Upper lobe of right lung (tissue), 1 donor: Measurements from ENCODE around the gene OR8G1. TPM values are rescaled to one million over a fixed set of nuclear protein-coding genes. Genes with fewer than 3 reads are reported as not detected.

Source experiments
- ATAC-seq: fragments of 200-7000 bp; cut with Tn5 transposase; one replicate; pipeline ENCODE4 v1.9.1; 2020; ENCODE audit warnings: mild to moderate bottlenecking, moderate library complexity
- DNase-seq: peaks from one replicate; pipeline ENCODE4 v3.0.0-alpha.2; 2020
- H3K27ac ChIP-seq: fragments of 200-600 bp; one replicate; pipeline ENCODE4 v1.8.0; 2022
- H3K27me3 ChIP-seq: fragments of 200-600 bp; one replicate; pipeline ENCODE4 v1.8.0; 2022; ENCODE audit warnings: mild to moderate bottlenecking
- H3K36me3 ChIP-seq: fragments of 200-600 bp; one replicate; pipeline ENCODE4 v1.8.0; 2022
- H3K4me1 ChIP-seq: fragments of 200-600 bp; one replicate; pipeline ENCODE4 v1.8.0; 2022
- H3K4me3 ChIP-seq: fragments of 200-600 bp; one replicate; pipeline ENCODE4 v1.8.0; 2022; ENCODE audit warnings: mild to moderate bottlenecking
- H3K9me3 ChIP-seq: fragments of 200-600 bp; one replicate; pipeline ENCODE4 v1.8.0; 2022
- intact Hi-C: fragments of 100-400 bp; cut with DNase I; formaldehyde crosslinking; loops from one replicate; pipeline ENCODE4 v1.11.0; 2022
- total RNA-seq: library from RNA; stranded (reverse); fragmentation: NEBNext Ultra II Directional; extraction: Animal tissue kit (Norgen Biotek cat#: 25700); gene quantifications from one replicate; pipeline ENCODE4 v1.2.1, GENCODE V29; 2021
- TF ChIP-seq, protein P1 (sequence below): fragments of 200-600 bp; IDR thresholded peaks from one replicate; pipeline ENCODE4 v1.8.0; 2022; ENCODE audit warnings: antibody characterized with exemption
- donor health status: DM: no; HTN: yes; CAD: no; lungs with severe emphysema.

The OR8G1 gene
- total RNA-seq, 1 donor from 2014 or later, result not detected

DNA sequence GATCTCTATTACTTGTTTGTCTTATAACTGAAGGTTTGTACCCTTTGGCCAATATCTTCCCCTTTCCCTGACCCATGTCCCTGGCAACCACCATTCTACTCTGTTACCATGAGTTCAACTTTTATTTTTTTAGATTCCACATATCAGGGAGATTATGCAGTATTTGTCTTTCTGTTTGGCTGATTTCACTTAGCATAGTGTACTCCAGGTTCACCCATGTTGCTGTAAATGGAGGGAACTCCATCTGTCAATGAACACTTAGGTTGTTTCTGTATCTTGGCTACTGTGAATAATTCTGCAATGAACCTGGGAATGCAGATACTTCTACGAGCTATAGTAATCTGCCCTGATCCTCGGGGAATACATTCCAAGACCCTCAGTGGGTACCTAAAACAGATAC is 42.9 kb upstream of the OR8G1 start:
- Histone ChIP-seq H3K36me3 (no peaks in the 10 kb centered on the region), H3K27ac (no peak overlapping the region), H3K4me3 (no peak overlapping the region), H3K9me3 (no peaks in the 10 kb centered on the region), H3K27me3 (no peaks in the 10 kb centered on the region), H3K4me1 (no peaks in the 10 kb centered on the region)
- intact Hi-C loops, result no loop called here
- TF ChIP-seq, protein P1, sequence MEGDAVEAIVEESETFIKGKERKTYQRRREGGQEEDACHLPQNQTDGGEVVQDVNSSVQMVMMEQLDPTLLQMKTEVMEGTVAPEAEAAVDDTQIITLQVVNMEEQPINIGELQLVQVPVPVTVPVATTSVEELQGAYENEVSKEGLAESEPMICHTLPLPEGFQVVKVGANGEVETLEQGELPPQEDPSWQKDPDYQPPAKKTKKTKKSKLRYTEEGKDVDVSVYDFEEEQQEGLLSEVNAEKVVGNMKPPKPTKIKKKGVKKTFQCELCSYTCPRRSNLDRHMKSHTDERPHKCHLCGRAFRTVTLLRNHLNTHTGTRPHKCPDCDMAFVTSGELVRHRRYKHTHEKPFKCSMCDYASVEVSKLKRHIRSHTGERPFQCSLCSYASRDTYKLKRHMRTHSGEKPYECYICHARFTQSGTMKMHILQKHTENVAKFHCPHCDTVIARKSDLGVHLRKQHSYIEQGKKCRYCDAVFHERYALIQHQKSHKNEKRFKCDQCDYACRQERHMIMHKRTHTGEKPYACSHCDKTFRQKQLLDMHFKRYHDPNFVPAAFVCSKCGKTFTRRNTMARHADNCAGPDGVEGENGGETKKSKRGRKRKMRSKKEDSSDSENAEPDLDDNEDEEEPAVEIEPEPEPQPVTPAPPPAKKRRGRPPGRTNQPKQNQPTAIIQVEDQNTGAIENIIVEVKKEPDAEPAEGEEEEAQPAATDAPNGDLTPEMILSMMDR, result no peak
- no peak for DNase-seq
- ATAC-seq, result no peak

DNA sequence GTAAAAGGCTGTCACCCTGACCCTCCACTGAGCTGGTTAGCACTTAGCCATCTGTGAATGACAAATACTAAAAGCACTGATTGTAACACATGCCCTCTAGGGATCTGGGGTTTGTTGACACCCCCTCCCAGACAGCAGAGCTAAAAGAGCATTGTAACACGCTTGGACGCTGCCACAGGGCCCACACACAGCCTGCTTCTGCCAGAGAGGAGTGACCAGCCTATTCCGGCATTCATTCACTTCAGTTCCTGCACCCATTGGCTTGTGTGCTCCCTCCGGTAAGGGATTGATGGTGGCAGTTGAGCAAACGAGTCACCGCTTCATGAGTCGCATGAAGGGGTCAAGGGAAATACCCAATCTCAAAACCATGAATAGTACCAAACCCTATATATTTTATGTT is 42.0 kb upstream of the OR8G1 start:
- Histone ChIP-seq H3K27ac (no peak overlapping the region), H3K36me3 (no peaks in the 10 kb centered on the region), H3K9me3 (no peaks in the 10 kb centered on the region), H3K4me1 (no peaks in the 10 kb centered on the region), H3K4me3 (no peak overlapping the region), H3K27me3 (no peaks in the 10 kb centered on the region)
- ATAC-seq, result no peak
- no peak for DNase-seq
- TF ChIP-seq, protein P1, result no peak
- intact Hi-C loops, result no loop called here

DNA sequence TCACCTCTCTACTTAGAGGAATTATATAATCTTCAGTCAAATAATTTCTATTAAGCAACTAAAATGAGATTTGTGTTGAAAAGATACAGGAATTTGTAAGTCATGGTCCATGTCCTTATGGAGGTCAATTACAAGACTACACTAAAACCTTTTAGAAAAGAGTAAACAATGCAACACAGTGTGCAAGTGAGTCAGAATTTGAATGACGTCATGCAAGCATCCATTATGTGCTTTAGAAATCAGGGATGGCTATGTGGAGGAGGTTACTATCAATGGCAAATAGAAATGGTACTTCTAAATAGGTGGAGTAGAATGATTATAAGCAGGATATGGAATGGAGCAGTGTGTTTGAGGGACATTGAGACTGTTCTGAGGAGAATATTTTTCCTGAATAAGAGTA is 41.2 kb upstream of the OR8G1 start:
- Histone ChIP-seq H3K36me3 (no peaks in the 10 kb centered on the region), H3K9me3 (no peaks in the 10 kb centered on the region), H3K27me3 (no peaks in the 10 kb centered on the region), H3K27ac (no peak overlapping the region), H3K4me3 (no peak overlapping the region), H3K4me1 (no peaks in the 10 kb centered on the region)
- no peak for DNase-seq
- TF ChIP-seq, protein P1, result no peak
- intact Hi-C loops, result no loop called here
- no peak for ATAC-seq

DNA sequence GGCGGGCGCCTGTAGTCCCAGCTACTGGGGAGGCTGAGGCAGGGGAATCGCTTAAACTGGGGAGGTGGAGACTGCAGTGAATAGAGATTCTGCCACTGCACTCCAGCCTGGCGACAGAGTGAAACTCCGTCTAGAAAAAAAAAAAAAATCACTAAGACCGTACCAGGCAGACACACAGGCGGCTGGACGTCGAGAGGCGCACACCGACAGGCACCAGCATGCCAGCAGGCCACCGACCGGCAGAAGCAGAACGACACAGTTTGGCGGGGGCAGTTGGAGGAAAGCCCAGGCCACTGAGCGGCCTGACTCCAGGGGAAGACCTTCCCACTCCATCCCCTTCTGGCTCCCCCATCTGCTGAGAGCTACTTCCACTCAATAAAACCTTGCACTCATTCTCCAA is 40.2 kb upstream of the OR8G1 start:
- Histone ChIP-seq H3K27me3 (no peaks in the 10 kb centered on the region), H3K9me3 (no peaks in the 10 kb centered on the region), H3K36me3 (no peaks in the 10 kb centered on the region), H3K27ac (no peak overlapping the region), H3K4me1 (no peaks in the 10 kb centered on the region), H3K4me3 (no peak overlapping the region)
- TF ChIP-seq, protein P1, result no peak
- ATAC-seq (no peak), DNase-seq (no peak)
- intact Hi-C loops, result no loop called here

GRCh38 chr11:124202951-124203350 is 37.9 kb upstream of the OR8G1 start:
- H3K27me3 ChIP-seq, result no peaks in the 10 kb centered on the region
- ATAC-seq, result no peak
- no peak for DNase-seq
- TF ChIP-seq, protein P1, result no peak
- H3K4me1 ChIP-seq, result no peaks in the 10 kb centered on the region
- H3K9me3 ChIP-seq, result no peaks in the 10 kb centered on the region
- intact Hi-C loops, result no loop called here
- H3K27ac ChIP-seq, result no peak overlapping the region
- H3K4me3 ChIP-seq, result no peak overlapping the region
- H3K36me3 ChIP-seq, result no peaks in the 10 kb centered on the region

DNA sequence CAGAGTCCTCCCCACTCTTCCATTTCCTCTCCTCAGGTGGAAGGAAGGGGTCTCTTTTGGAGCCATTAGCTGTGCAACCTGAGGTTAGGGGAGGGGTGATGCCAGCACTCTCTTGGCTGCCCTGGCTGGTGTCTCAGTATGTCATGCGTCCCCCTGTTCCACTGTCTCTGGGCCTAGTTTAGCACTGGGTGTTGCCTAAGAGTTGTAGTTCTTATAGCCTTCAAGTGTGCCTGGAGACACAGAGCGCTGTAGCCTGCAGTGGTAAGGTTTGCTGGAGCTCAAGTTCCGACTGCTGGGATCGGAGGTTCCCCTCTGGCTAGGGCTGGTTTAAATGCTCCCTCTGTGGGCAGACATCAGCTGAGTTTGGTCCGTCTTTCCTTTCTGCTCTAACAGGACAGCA is 36.9 kb upstream of the OR8G1 start:
- DNase-seq (no peak), ATAC-seq (no peak)
- no peaks in the 10 kb centered on the region for H3K9me3 ChIP-seq
- no peak overlapping the region for H3K4me3 ChIP-seq
- TF ChIP-seq, protein P1, result no peak
- no peaks in the 10 kb centered on the region for H3K36me3 ChIP-seq
- H3K27me3 ChIP-seq, result no peaks in the 10 kb centered on the region
- intact Hi-C loops, result no loop called here
- no peaks in the 10 kb centered on the region for H3K4me1 ChIP-seq
- H3K27ac ChIP-seq, result no peak overlapping the region
